Transverse colon (tissue), 3 donors: ENCODE data around the gene GRK6.

Experiments used
- EP300 ChIP-seq: sonication (generic); formaldehyde crosslinking; IDR thresholded peaks from one replicate; pipeline ENCODE4 v1.6.1; 2017; ENCODE audit warnings: antibody characterized with exemption, low read depth
- TF ChIP-seq, protein P1 (sequence below), 5 experiments: fragments of 200-600 bp in 3 of 5; fragments of 450-650 bp in 2 of 5; sonication (generic) in 3 of 5; IDR thresholded peaks; 1 replicate in 2 of 5; 2 replicates in 3 of 5; pipeline ENCODE4 v1.5.1; 2016 to 2017; ENCODE audit warnings: antibody characterized with exemption in 5 of 5, inconsistent platforms in 3 of 5, mild to moderate bottlenecking in 2 of 5, moderate library complexity in 1 of 5

DNA sequence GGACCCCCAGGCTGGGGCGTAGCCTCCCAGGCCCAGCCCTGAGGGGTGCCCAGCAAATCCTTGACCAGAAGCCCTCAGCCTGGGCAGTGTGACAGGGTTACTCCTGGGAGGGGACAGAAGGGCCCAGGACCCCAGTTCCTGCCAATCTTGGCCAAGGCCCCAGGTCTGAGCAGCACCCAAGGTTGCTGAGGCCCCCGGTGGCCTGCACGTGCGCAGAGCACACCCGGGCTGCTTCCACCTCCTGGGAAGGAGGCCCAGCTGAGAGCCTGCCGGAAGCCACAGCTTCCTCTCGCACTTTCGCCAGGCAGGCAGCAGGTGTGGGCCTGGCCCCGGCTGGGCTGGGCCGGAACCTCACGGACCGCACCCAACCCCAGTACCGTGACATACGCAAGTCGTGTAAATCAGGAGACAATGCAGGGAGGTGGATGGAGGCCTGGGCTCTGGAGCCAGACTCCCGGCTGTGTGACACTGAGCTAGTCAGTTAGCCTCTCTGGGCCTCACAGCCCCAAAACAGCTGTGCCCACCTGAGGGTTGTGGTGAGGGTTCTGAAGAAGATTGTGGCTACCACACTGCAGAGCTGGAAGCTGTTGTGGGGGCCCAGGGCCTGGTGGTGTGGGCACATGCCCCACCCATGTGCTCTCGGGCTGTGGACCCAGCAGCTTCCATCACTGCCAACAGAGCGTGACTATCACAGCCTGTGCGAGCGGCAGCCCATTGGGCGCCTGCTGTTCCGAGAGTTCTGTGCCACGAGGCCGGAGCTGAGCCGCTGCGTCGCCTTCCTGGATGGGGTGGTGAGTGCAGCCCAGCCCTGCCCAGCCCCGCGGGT is 5.1 kb downstream of the GRK6 start:
- TF ChIP-seq, protein P1, sequence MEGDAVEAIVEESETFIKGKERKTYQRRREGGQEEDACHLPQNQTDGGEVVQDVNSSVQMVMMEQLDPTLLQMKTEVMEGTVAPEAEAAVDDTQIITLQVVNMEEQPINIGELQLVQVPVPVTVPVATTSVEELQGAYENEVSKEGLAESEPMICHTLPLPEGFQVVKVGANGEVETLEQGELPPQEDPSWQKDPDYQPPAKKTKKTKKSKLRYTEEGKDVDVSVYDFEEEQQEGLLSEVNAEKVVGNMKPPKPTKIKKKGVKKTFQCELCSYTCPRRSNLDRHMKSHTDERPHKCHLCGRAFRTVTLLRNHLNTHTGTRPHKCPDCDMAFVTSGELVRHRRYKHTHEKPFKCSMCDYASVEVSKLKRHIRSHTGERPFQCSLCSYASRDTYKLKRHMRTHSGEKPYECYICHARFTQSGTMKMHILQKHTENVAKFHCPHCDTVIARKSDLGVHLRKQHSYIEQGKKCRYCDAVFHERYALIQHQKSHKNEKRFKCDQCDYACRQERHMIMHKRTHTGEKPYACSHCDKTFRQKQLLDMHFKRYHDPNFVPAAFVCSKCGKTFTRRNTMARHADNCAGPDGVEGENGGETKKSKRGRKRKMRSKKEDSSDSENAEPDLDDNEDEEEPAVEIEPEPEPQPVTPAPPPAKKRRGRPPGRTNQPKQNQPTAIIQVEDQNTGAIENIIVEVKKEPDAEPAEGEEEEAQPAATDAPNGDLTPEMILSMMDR (IDR thresholded peaks at IDR 0.05), result no peak
- TF ChIP-seq EP300, result no peak
